Putamen (tissue), 1 donor: ENCODE data around the gene HIPK3.
A peak's percentile ranks its signal among the peaks of the same experiment; 100 is the strongest.

Experiments
- DNase-seq: peaks from one replicate; pipeline ENCODE4 v3.0.0-alpha.2; 2016; ENCODE audit warnings: low spot score

Gene HIPK3

DNA sequence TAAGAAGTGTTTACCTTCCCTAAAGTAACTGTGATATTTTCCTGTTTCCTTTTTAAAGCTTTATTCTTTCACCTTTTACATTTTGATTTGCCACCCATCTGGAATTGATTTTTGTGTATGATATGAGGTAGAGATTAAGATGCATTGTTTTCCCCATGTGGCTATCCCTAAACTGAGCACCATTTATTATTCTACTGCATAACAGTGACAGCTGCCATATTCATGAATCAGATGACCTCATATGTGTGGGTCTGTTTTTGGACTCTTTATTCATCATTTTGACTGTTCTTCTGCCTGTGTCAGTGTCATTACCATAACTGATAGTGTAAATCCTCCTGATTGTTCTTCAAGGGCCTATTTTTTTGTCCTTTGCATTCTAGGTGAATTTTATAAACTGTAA lies 50.8 kb downstream of the HIPK3 start:
- DNase-seq, result peak; percentile 42

DNA sequence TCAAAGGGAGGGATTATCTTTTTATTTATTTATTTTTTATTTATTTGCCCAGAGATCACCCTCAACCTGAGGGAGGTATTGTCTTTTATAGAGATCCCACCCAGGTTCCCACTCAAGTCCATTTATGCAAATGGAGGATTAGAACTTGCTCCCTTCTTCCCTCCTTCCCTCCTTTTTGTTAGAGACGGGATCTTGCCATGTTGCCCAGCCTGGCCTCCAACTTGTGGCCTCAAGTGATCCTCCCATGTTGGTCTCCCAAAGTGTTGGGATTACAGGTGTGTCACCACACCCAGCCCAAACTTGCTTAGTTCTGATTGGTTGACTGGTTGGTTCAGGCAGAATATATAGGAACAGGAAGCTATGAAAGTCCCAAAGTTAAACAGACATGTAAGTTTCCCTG lies 51.9 kb downstream of the HIPK3 start:
- DNase-seq, result no peak

DNA sequence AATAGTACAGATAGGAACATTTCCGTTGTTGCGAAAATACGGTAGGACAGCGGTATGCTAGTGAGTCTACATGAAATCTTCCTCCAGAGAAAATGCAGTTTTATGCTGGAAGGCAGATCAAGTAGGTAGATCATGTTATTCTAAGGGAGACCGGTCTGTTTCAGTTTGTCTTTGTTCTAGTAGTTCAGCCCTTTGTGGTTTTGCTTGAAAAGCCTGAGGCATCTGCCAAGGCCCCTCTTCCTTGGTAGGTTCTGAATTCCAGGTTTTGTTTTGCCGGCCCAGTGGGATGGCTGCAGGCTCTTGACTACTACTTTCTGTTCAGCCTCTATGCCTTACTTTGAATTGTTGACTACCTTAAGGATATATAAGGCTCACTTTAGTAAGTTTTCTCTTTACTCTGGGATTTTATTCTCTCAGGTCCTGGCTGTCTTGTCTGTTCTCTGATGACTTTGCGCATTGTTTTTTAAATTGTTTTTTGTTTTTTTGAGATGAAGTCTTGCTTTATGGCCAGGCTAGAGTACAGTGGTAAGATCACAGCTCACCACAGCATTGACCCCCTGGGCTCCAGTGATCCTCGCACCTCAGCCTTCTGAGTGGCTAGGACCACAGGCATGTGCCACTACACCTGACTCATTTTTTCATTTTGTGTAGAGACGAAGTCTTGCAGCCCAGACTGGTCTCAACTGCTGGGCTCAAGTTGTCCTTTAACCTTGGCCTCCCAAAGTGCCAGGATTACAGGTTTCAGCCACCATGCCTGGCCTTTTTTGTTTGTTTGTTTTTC lies 53.7 kb downstream of the HIPK3 start:
- no peak for DNase-seq

DNA sequence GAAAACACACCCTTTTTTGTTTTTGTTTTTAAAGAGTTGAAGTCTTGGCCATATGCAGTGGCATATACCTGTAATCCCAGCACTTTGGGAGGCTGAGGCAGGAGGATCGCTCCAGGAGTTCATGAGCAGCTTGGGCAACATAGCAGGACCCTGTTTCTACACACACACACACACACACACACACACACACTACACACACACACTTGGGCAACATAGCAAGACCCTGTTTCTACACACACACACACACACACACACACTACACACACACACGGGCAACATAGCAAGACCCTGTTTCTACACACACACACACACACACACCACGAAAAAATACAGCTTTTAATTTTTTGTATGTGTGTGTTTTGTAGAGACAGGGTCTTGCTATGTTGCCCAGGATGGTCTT lies 54.5 kb downstream of the HIPK3 start:
- DNase-seq, result no peak

DNA sequence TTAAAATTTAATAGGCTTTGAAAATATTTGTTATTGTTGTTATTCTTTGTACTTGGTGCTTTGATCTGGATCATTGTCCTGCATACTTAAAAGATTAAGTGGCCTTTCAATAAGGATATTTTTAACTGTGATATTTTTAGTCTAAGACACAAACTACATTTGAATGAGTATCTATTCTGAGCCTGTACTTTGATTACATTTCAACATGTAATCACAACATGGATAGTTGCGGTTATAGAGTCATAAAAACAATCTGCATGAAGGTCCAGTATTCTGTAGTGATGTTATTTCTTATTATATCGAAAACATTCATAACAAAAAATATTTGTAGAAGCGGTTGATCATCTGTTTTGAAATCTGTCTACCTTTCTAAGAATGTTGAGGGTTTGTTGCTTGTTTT lies 58.6 kb downstream of the HIPK3 start:
- DNase-seq, result no peak

DNA sequence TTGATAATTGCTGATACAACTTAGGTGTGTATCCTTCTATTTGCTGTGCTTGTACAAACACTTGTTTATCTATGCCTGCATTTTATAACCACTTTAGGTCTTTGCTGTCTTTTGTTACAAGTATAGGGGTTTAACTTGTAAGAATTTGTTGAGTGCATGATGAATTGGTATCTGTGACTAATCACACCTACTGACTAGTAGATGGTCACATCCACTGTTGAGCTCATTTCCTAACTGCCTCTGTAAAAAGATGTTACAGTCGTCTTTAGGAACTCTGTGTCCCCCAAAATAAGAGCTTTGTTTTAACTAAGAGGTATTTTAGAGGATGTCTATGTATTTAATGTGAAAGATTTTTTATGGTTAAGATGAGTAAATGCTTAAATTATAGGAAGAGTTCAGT lies 60.5 kb downstream of the HIPK3 start:
- DNase-seq, result no peak

DNA sequence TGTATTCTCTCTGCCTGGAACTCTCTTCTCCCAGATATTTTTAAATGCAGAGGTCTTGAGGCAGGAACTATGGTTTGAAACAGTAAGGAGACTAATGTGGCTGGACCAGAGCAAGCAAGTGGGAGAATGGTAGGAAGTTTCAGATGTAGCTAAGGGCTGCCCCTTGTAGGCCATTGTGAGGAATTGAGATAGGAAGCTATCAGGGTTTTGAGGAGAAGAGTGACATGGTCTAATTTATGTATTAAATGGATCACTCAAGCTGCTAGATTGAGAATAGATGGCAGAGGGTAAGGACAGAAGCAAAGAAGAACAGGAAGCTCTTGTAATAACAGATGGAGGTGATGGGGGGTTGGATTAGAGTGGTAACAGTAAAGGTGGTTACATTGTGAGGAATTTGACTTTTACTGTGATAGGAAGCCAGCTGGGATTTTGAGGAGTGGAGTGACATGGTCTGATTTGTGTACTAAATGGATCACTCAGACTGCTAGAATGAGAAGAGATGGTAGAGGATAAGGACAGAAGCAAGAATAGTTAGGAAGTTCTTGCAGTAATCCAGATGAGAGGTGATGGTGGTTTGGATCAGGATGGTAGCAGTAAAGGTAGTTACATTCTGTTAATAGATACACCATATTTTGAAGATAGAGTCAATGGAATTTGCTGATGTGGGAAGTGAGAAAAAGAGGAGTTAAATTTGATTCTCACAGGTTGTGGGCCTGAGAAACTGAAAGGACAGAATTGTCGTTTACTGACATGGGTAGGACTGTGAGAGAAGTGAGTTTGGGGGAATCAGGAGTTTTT lies 63.0 kb downstream of the HIPK3 start:
- DNase-seq, result no peak

DNA sequence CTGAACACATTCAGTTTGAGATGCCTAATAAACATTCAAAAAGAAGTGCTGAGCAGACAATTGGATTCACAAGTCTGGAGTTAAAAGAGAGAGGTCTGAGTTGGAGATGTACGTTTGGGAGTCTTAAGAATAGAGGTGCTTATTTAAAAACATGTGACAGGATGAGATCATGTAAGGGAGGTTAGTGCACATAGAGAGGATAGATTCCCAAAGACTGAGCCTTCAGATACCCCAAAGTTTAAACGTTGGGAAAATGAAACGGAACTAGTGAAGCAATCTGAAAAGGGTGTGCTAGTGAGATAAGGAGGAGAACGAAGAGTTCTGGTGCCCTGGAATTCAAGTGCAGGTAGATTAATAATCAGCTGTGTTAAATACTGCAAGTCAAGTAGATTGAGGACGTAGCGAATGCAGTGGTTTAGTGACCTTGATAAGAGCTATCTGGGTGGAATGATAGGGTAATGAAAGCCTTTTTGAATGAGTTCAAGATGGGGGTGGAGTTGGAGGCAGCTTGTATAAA lies 63.7 kb downstream of the HIPK3 start:
- DNase-seq, result no peak

DNA sequence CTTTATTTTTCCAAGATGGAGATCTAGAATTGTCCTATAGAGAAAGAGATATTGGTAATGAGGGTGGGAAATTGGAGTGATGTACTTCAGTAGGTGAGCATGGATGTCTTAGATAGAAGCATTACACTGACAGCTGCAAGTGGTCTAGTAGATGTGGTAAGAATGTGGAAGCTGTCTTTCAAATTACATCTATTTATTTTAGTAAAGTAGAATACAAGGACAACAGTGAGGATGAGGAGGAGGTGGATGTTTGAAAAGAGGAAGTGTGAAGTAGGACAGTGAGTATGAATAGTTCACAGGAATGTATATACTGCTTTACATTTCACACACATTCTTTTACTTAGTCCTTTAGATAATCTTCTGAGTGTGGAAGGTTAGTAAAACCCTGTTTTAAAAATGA lies 64.2 kb downstream of the HIPK3 start:
- DNase-seq, result no peak

DNA sequence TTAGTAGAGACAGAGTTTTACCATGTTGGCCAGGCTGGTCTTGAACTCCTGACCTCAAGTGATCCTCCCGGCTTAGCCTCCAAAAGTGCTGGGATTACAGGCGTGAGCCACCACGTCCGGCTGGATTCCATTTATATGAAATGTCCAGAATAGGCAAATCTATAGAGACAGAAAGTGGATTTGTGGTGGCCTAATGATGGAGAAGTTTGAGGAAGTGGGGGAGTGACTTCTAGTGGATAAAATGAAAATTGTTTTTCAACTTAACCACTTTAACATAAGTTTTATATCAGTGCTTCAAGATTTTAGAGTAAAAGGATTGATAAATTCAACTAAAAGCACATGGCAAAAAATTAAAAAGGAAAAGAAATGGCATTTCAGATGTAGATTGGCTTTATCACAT lies 66.2 kb downstream of the HIPK3 start:
- no peak for DNase-seq

DNA sequence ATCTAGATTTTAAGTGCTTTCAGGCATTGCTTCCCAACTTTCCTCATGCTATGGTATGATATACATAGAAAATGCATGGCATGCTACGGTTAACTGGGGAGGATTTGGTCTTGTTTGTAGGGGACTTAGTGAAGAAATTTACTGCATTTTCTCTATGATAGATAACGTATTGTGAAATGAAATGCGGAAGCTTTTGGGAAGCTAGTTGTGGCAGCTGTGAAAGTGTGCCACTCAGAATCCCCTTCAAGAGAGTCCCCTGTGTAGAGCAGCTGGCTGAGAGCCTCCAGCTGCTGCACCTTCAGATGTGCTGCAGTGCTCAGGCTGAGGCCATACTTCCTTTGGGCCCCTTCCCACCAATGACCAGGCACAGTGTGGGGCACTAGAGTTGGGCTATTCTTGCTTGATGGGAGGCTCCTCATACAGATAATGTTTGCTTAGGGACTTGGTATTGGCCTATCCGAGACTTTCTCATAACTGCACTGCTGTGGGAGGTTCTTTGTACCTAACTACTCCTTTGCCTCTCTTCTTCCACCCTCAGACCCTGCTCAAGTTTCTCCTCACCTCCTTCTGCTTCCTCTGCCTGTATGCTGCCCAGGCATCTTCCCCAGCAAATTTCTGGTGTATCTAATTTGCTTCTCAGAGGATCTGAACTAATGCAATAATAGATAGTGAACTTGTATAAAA lies 67.3 kb downstream of the HIPK3 start:
- no peak for DNase-seq

DNA sequence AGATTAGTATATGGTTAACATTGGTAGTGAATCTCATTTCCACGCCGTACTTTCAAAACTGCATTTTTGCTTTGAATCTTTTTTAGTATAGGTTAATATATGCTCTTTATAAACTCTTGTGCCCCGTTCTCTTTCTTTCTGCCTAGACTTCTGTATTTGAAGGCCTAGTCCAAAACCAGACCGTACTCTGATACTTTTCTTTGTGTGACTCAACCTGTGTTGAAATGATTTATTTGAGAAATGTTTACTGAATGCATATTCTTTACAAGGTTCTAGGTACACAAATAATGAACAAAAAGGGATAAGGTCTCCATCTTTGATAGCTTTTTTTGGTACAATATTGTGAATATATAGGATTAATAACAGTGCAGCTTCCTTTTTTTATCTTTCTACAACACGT lies 68.3 kb downstream of the HIPK3 start:
- DNase-seq, result no peak

DNA sequence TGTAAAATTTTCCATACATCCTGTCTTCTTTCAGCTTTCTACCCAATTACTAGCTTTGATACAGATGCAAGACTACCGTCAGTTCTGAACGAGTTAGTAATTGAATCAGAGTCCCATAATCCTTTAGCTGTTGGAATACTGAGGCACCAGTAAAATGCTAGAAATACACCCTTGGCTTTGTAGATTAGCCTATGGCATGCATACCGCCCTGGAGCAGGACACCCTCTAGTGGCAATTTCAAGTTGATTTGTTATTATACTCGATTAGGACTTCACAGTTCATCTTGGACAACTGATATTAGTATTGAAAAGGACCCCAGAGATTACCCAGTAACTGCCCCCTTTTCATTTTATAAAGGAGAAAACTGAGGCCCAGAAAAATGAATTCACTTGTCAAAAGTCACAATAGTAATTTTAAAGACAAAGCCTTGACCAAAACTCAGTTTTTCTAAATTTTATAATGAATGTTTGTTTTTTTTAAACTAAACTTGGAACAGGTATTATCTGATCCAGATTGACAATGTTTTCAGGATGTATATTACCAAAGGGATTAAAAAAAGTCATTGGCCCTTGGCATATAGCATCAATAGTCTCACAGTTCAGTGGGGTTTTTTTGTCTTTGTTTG lies 72.6 kb downstream of the HIPK3 start:
- peak; percentile 50 for DNase-seq

DNA sequence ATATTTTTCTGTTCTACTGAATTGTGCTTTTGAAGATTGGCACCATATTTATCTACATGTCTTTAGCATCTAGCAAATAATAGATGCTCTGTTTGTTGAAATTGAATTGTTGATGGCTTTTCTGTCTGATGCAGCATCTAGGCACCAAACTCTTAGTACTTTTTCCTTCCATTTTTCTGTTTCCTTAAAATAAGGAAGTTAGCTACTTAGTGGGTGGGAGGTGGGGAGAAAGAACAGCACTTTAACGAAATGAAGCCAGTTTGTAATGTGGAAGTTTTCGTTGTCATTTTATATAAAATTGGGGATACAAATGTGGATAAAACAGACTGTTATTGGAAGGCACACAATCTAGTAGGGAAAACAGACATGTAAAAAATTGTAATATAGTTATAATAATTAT lies 76.6 kb downstream of the HIPK3 start:
- DNase-seq, result no peak

DNA sequence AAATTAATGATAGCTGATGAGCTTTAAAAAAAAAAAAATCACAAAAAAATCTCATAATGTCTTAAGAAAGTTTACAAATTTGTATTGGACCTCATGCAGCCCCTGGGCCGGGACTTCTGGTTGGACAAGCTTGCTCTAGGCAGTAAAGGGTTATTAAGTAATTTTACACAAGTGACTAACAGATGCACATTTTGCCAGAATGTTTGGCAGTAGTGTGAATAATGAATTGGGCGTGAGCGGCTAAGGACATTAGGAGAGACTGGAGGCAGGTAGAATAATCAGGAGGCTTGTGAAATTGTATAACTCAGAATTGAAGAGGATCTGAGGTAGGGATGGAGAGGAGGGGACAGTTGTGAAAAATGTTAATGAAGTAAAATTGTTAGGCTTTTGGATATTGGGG lies 77.4 kb downstream of the HIPK3 start:
- DNase-seq, result no peak

DNA sequence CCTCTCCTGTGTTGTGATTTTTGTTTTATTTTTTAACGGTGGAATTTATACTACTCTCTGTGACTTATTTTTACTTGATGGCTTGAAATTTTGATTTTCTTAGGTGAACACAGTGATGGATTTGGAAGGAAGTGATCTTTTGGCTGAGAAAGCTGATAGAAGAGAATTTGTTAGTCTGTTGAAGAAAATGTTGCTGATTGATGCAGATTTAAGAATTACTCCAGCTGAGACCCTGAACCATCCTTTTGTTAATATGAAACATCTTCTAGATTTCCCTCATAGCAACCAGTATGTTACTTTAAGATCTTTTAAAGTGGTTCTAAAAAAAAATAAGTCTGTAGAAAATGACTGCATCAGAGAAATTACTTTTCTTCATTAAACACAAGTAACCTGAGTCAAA lies 82.1 kb downstream of the HIPK3 start:
- DNase-seq, result no peak

DNA sequence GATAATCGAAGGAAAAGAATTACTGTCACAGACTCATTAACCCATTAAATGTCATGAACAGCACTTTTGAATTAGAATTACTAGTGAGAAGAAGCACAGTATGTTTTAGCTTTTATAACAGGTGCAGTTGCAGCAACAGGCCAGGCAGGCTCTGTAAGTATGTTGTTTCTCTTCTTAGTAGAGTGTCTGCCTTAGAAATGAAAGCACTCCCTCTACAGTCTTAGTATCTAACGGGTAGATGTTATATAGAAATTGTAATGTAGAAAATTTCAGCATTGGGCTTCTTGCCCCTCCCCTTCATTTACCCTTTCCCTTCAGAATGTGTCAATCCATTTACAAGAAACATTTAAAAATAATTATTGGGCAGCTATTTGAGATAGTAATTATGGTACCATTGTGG lies 87.4 kb downstream of the HIPK3 start:
- no peak for DNase-seq

DNA sequence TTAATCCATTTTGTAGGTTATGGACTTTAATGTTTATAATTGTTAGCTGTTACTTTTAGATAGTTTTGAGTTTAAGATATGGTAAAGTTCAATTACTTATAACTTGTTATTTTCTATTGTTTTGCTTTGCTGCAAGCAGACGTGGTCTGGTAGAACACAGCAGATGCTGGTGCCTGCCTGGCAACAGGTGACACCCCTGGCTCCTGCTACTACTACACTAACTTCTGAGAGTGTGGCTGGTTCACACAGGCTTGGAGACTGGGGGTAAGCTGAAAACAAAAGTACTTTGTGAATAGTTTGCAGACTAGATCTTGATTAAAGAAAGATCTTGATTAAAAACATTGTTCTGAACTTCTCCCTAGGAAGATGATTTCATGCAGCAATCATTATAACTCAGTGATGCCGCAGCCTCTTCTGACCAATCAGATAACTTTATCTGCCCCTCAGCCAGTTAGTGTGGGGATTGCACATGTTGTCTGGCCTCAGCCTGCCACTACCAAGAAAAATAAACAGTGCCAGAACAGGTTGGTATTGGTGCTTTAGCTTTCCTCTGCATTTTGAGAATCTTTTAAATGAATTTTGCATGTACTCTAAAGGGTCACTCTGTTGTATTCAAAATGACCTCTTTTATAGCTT lies 90.4 kb downstream of the HIPK3 start:
- no peak for DNase-seq

DNA sequence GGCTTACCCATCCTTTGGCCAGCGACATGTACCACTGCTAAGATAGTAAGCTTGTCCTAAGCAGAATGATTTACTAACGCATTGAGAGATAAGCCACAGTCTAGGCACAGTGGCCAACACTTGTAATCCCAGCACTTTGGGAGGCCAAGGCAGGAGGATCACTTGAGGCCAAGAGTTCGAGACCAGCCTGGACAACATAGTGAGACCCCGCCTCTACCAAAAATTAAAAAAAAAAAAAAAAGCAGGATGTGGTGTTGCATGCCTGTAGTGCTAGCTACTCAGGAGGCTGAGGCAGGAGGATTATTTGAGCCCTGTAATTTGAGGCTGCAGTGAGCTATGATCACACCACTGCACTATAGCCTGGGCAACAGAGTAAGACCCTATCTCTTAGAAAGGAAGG lies 93.1 kb downstream of the HIPK3 start:
- no peak for DNase-seq

DNA sequence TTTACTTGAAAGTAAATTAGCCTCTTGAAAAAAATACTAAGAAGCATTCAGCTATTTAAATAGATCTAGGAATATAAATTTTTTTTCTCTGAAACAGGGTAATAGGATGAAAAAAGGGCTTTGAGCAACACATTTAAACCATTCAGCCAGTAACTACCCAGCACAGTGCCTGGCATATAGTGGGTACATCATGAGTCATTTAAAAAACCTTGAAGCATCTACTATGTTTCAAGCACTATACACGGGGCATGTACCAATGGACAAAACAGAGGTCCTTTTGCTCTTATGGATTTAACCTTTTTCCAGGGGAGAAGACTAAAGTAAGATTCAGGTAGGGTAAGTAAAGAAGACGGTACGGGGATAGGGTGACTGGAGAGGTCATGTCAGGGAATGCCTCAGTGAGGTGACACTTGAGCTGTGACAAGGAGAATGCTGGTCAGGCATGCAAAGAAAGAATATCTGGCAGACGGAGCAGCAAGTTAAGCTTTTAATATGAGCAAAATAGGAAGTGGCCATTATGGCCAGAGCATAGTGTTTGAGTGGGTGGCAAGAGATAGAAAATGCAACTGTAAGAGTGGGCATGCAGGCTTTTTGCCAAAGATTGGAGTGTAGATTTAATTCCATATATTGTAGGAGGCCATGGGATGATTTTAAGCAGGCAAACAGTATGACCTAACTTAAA lies 101.1 kb downstream of the HIPK3 start:
- no peak for DNase-seq

DNA sequence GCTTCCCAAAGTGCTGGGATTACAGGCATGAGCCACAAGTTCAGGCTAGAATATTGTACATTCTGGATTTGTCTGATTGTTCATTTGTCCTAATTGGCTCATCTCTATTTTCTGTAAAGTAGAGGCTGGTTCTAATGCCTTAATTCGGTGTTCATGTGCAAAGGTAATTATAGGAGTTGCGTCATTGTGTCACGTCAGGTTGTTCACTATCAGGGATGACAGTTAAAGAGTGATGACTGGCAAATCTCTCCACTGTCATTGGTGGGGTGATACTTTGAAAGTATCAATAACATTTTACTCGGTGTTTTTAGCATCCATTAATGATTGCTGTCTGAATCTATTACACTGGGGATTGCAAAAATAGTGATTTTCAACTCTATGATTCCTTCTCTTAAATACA lies 103.5 kb downstream of the HIPK3 start:
- DNase-seq, result no peak
